Endodermal cell (in vitro differentiated cells): ENCODE results near the gene TMPRSS2. TPM values are rescaled to one million over a fixed set of nuclear protein-coding genes. Genes with fewer than 3 reads are reported as not detected.

Experiments used
- DNase-seq: peaks from one replicate; pipeline ENCODE4 v3.0.0-alpha.2; 2017
- H3K27ac ChIP-seq: 2 replicates; pipeline ENCODE4 v1.5.1; 2013; ENCODE audit warnings: mild to moderate bottlenecking, low read depth, low read length, moderate library complexity
- H3K27me3 ChIP-seq: 2 replicates; pipeline ENCODE4 v1.6.1; 2013; ENCODE audit warnings: mild to moderate bottlenecking, low read length, moderate library complexity; ENCODE audit not compliant: insufficient read depth, control insufficient read depth, poor library complexity, severe bottlenecking
- H3K36me3 ChIP-seq: 2 replicates; pipeline ENCODE4 v1.7.0; 2013; ENCODE audit warnings: mild to moderate bottlenecking, low read length, moderate library complexity; ENCODE audit not compliant: control insufficient read depth, insufficient read depth
- H3K4me1 ChIP-seq: one replicate; pipeline ENCODE4 v1.7.0; 2013; ENCODE audit warnings: low read length; ENCODE audit not compliant: control insufficient read depth, insufficient read depth
- H3K4me3 ChIP-seq: 2 replicates; pipeline ENCODE4 v1.5.1; 2013; ENCODE audit warnings: mild to moderate bottlenecking, low read length, moderate library complexity
- H3K9ac ChIP-seq: 2 replicates; pipeline ENCODE4 v1.6.1; 2013; ENCODE audit warnings: mild to moderate bottlenecking, low read length, moderate library complexity; ENCODE audit not compliant: poor library complexity, severe bottlenecking; ENCODE audit errors: extremely low read depth
- H3K9me3 ChIP-seq: 2 replicates; pipeline ENCODE4 v1.6.1; 2013; ENCODE audit warnings: mild to moderate bottlenecking, low read length, moderate library complexity; ENCODE audit not compliant: control insufficient read depth
- H3K27ac Mint-ChIP-seq: 2 replicates; pipeline ENCODE4 v1.8.0; 2020; ENCODE audit warnings: mixed read lengths
- H3K27me3 Mint-ChIP-seq: 2 replicates; pipeline ENCODE4 v1.8.0; 2021; ENCODE audit warnings: mild to moderate bottlenecking, mixed read lengths; ENCODE audit not compliant: insufficient read depth
- H3K36me3 Mint-ChIP-seq: 2 replicates; pipeline ENCODE4 v1.8.0; 2020; ENCODE audit warnings: low read depth, mixed read lengths
- H3K4me1 Mint-ChIP-seq: 2 replicates; pipeline ENCODE4 v1.8.0; 2020; ENCODE audit warnings: mixed read lengths
- H3K4me3 Mint-ChIP-seq: 2 replicates; pipeline ENCODE4 v1.8.0; 2020; ENCODE audit warnings: mild to moderate bottlenecking, moderate library complexity, mixed read lengths
- H3K9me3 Mint-ChIP-seq: 2 replicates; pipeline ENCODE4 v1.8.0; 2020; ENCODE audit warnings: mild to moderate bottlenecking, mixed read lengths
- WGBS, 2 experiments: methylation state at CpG; one replicate each; pipeline versions ENCODE4 v1.1.5 to v1.1.7; 2013; ENCODE audit warnings: missing lambda C conversion rate in 2 of 2, mixed read lengths in 1 of 2; ENCODE audit not compliant: insufficient coverage in 1 of 2, insufficient read length in 1 of 2; 5-methylcytosine and 5-hydroxymethylcytosine counted together
- total RNA-seq, 2 donors: library from RNA; stranded (reverse); fragmentation: NEBNext Ultra II Directional in 1 of 2; extraction: Animal tissue kit (Norgen Biotek cat#: 25700) in 1 of 2; gene quantifications; 2 replicates in 1 of 2; 3 replicates in 1 of 2; pipeline ENCODE4 v1.2.1, GENCODE V29; 2021
- TF ChIP-seq, protein P1 (sequence below): fragments of 200-600 bp; sonication (generic); conservative IDR thresholded peaks from 2 replicates; pipeline ENCODE4 v1.5.0; 2021; ENCODE audit warnings: antibody characterized with exemption, mild to moderate bottlenecking

Gene TMPRSS2
- total RNA-seq, 2 donors from 2014 or later: 17.6 to 19.2 TPM

DNA sequence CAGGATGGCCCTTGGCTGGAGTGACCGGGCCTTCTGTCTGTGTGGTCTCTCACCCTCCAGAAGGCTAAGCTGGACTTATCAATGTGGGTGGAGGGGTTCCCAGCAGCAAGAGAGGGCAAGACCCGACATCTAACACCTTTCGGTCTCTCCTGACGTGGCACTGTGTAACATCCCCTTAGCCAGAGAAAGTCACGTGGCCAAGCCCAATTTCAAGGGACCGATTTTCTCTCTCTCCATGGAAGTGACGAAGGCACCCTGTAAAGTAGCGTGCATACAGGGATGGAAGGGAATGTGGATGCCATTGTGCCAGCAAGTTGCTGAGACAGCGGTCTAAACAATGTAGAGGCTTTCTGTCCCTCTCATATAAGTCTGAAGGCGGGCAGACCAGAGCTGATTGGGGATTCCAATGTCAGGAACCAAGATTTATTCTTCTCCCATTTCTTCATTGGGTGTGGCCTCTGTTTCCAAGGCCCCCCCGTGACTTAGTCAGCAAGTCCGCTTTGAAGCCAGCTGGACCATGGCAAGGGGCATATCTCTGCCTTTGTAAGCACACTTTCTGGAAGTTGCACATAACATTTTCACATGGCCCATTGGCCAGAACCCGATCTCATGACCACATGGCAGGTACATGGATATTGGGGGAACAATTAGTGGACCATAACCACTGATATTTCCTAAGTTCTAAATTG is 69.4 kb downstream of the TMPRSS2 start:
- TF ChIP-seq, protein P1, sequence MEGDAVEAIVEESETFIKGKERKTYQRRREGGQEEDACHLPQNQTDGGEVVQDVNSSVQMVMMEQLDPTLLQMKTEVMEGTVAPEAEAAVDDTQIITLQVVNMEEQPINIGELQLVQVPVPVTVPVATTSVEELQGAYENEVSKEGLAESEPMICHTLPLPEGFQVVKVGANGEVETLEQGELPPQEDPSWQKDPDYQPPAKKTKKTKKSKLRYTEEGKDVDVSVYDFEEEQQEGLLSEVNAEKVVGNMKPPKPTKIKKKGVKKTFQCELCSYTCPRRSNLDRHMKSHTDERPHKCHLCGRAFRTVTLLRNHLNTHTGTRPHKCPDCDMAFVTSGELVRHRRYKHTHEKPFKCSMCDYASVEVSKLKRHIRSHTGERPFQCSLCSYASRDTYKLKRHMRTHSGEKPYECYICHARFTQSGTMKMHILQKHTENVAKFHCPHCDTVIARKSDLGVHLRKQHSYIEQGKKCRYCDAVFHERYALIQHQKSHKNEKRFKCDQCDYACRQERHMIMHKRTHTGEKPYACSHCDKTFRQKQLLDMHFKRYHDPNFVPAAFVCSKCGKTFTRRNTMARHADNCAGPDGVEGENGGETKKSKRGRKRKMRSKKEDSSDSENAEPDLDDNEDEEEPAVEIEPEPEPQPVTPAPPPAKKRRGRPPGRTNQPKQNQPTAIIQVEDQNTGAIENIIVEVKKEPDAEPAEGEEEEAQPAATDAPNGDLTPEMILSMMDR: no peak
- Histone ChIP-seq H3K9me3 (peaks cover 10% of the 10 kb centered on the region), H3K4me3 (no peak overlapping the region), H3K36me3 (no peaks in the 10 kb centered on the region), H3K27me3 (no peaks in the 10 kb centered on the region), H3K9ac (no peak overlapping the region), H3K27ac (no peak overlapping the region), H3K4me1 (no peaks in the 10 kb centered on the region)
- Mint-ChIP-seq H3K4me3 (no peak overlapping the region), H3K27me3 (no peaks in the 10 kb centered on the region), H3K4me1 (peaks cover 4% of the 10 kb centered on the region), H3K27ac (no peak overlapping the region), H3K36me3 (no peaks in the 10 kb centered on the region), H3K9me3 (peaks cover 17% of the 10 kb centered on the region)
- no peak for DNase-seq
- 91 to 95% methylated on average over 10 to 13 of the region's 13 CpGs for WGBS, 2 experiments

DNA sequence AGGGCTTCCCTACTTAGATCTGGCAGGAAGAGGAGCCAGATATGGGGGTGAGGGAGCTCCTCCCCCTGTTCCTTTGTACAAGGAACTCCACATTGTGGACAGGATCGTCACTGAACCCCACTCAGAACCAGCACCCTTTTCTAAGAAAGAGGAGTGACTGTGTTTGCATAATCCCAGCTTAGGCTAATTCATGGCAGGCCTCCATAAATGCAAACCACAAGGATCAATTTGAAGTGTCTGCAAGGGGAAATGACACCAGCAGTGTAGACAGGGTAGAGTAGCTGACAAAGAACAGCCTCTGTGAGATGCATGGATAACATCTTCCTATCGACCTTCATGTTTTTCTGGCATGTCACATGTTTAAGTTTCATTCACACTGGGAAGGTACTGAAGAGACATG is 70.2 kb downstream of the TMPRSS2 start:
- TF ChIP-seq, protein P1: no peak
- Mint-ChIP-seq H3K36me3 (no peaks in the 10 kb centered on the region), H3K4me1 (peaks cover 4% of the 10 kb centered on the region), H3K9me3 (peaks cover 17% of the 10 kb centered on the region), H3K27me3 (no peaks in the 10 kb centered on the region), H3K4me3 (no peak overlapping the region), H3K27ac (no peak overlapping the region)
- Histone ChIP-seq H3K4me1 (no peaks in the 10 kb centered on the region), H3K27me3 (no peaks in the 10 kb centered on the region), H3K9ac (no peak overlapping the region), H3K36me3 (no peaks in the 10 kb centered on the region), H3K4me3 (no peak overlapping the region), H3K9me3 (peaks cover 10% of the 10 kb centered on the region), H3K27ac (no peak overlapping the region)
- WGBS, 2 experiments: 67 to 74% methylated on average over 1 to 2 of the region's 2 CpGs
- no peak for DNase-seq

DNA sequence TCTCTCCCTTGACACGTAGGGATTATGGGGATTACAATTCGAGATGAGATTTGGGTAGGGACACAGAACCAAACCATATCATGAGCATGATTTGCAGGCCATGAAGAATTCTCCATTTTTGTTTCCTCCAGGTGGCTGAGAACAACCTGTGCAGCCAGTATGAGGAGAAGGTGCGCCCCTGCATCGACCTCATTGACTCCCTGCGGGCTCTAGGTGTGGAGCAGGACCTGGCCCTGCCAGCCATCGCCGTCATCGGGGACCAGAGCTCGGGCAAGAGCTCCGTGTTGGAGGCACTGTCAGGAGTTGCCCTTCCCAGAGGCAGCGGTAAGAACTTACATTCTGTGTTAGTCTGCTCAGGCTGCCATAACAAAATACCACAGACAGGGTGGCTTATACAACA is 72.3 kb downstream of the TMPRSS2 start:
- H3K36me3 ChIP-seq: no peaks in the 10 kb centered on the region
- no peaks in the 10 kb centered on the region for H3K27me3 Mint-ChIP-seq
- no peaks in the 10 kb centered on the region for H3K36me3 Mint-ChIP-seq

More for the DNA sequence above, 72.3 kb downstream of the TMPRSS2 start:
- Histone ChIP-seq H3K27ac (no peak overlapping the region), H3K4me1 (no peaks in the 10 kb centered on the region), H3K27me3 (no peaks in the 10 kb centered on the region), H3K9me3 (peaks cover 10% of the 10 kb centered on the region), H3K4me3 (no peak overlapping the region), H3K9ac (no peak overlapping the region)
- Mint-ChIP-seq H3K27ac (no peak overlapping the region), H3K4me3 (no peak overlapping the region), H3K4me1 (peaks cover 4% of the 10 kb centered on the region), H3K9me3 (peaks cover 17% of the 10 kb centered on the region)
- DNase-seq: no peak
- 91 to 95% methylated on average over 9 to 11 of the region's 11 CpGs for WGBS, 2 experiments
- TF ChIP-seq, protein P1: no peak
